Astrocyte (in vitro differentiated cells and primary cell): Measurements from ENCODE around the gene IFIH1.

Experiments
- CTCF ChIP-seq: IDR thresholded peaks from 2 replicates; pipeline ENCODE4 v1.5.1; 2011; ENCODE audit warnings: low read depth, mild to moderate bottlenecking, inconsistent platforms, low read length, moderate library complexity; ENCODE audit not compliant: insufficient read depth
- EZH2 ChIP-seq: IDR thresholded peaks from 2 replicates; pipeline ENCODE4 v1.6.1; 2012; ENCODE audit warnings: mild to moderate bottlenecking, low read length, inconsistent platforms; ENCODE audit not compliant: insufficient read depth

- no peak for TF ChIP-seq CTCF
- TF ChIP-seq EZH2, result no peak
Observed at GRCh38 chr2:162305901-162306300, 12.6 kb downstream of the IFIH1 start.
